Measurements from ENCODE around the gene LAMP5. TPM values are rescaled to one million over a fixed set of nuclear protein-coding genes. Genes with fewer than 3 reads are reported as not detected.

Gene LAMP5
- total RNA-seq, 3 donors from 2014 or later: 0.33 to 0.88 TPM; not detected in 1

- H3K27me3 ChIP-seq: peaks cover 0 to 22% of the 10 kb centered on the region in 2 donors
- no peak for DNase-seq (ENCODE audit: low spot score in 2 of 2)
- no peak overlapping the region for H3K27ac ChIP-seq
- intact Hi-C loops (cut with DNase I; ENCODE audit: low total_unique reads): no loop called here
- H3K4me1 ChIP-seq: no peaks in the 10 kb centered on the region
- TF ChIP-seq POLR2AphosphoS5 (IDR thresholded peaks at IDR 0.05) (no peak), CTCF (IDR thresholded peaks at IDR 0.05) (no peak), POLR2A (IDR thresholded peaks at IDR 0.05) (no peak)
- no peaks in the 10 kb centered on the region for H3K9me3 ChIP-seq
- H3K4me3 ChIP-seq: peak overlapping the region; percentile 11 to 63 (median 41)
- no peaks in the 10 kb centered on the region for H3K36me3 ChIP-seq
These were observed 2.0 kb downstream of the LAMP5 start for GRCh38 chr20:9516234-9516871.

GRCh38 chr20:9517297-9518162, 3.1 kb downstream of the LAMP5 start:
- no peaks in the 10 kb centered on the region for H3K4me1 ChIP-seq
- H3K4me3 ChIP-seq: no peak overlapping the region
- no peak for TF ChIP-seq POLR2A (IDR thresholded peaks at IDR 0.05)
- no peak for TF ChIP-seq POLR2AphosphoS5 (IDR thresholded peaks at IDR 0.05)
- no peak for DNase-seq (ENCODE audit: low spot score in 2 of 2)
- no peaks in the 10 kb centered on the region for H3K36me3 ChIP-seq
- H3K9me3 ChIP-seq: no peaks in the 10 kb centered on the region
- H3K27ac ChIP-seq: no peak overlapping the region
- H3K27me3 ChIP-seq: peaks cover 0 to 22% of the 10 kb centered on the region in 2 donors
- intact Hi-C loops (cut with DNase I; ENCODE audit: low total_unique reads): no loop called here

GRCh38 chr20:9518576-9519175, 4.3 kb downstream of the LAMP5 start:
- TF ChIP-seq POLR2AphosphoS5 (IDR thresholded peaks at IDR 0.05) (no peak), CTCF (IDR thresholded peaks at IDR 0.05) (no peak), POLR2A (IDR thresholded peaks at IDR 0.05) (no peak)
- intact Hi-C loops (cut with DNase I; ENCODE audit: low total_unique reads): no loop called here
- H3K9me3 ChIP-seq: no peaks in the 10 kb centered on the region
- no peaks in the 10 kb centered on the region for H3K4me1 ChIP-seq
- H3K36me3 ChIP-seq: no peaks in the 10 kb centered on the region
- no peak overlapping the region for H3K4me3 ChIP-seq
- no peak for DNase-seq (ENCODE audit: low spot score in 2 of 2)
- H3K27ac ChIP-seq: no peak overlapping the region
- peaks cover 0 to 22% of the 10 kb centered on the region in 2 donors for H3K27me3 ChIP-seq

GRCh38 chr20:9520086-9520485, 5.7 kb downstream of the LAMP5 start:
- H3K27me3 ChIP-seq: peaks cover 0 to 15% of the 10 kb centered on the region in 2 donors
- no peak overlapping the region for H3K4me3 ChIP-seq
- intact Hi-C loops (cut with DNase I; ENCODE audit: low total_unique reads): no loop called here
- H3K9me3 ChIP-seq: no peaks in the 10 kb centered on the region
- no peak overlapping the region for H3K27ac ChIP-seq
- no peak for TF ChIP-seq CTCF (IDR thresholded peaks at IDR 0.05)
- TF ChIP-seq POLR2AphosphoS5 (IDR thresholded peaks at IDR 0.05): no peak
- TF ChIP-seq POLR2A (IDR thresholded peaks at IDR 0.05): no peak
- no peaks in the 10 kb centered on the region for H3K36me3 ChIP-seq
- no peaks in the 10 kb centered on the region for H3K4me1 ChIP-seq
- no peak for DNase-seq (ENCODE audit: low spot score in 2 of 2)

GRCh38 chr20:9523636-9524035, 9.2 kb downstream of the LAMP5 start:
- H3K27me3 ChIP-seq: peaks cover 0 to 2% of the 10 kb centered on the region in 2 donors
- no peaks in the 10 kb centered on the region for H3K36me3 ChIP-seq
- no peak overlapping the region for H3K27ac ChIP-seq
- TF ChIP-seq POLR2AphosphoS5 (IDR thresholded peaks at IDR 0.05) (no peak), POLR2A (IDR thresholded peaks at IDR 0.05) (no peak), CTCF (IDR thresholded peaks at IDR 0.05) (no peak)
- no peak overlapping the region for H3K4me3 ChIP-seq
- no peak for DNase-seq (ENCODE audit: low spot score in 2 of 2)
- no peaks in the 10 kb centered on the region for H3K4me1 ChIP-seq
- no peaks in the 10 kb centered on the region for H3K9me3 ChIP-seq
- intact Hi-C loops (cut with DNase I; ENCODE audit: low total_unique reads): no loop called here
